Measurements from ENCODE around the gene KIAA1217. TPM values are rescaled to one million over a fixed set of nuclear protein-coding genes. Genes with fewer than 3 reads are reported as not detected.

Gene KIAA1217
- total and polyA plus RNA-seq, 9 of the 15 experiments (the other 6 are each of a cell fraction or from before 2014, with no cell fraction given), result 0.04 TPM; not detected in 8

DNA sequence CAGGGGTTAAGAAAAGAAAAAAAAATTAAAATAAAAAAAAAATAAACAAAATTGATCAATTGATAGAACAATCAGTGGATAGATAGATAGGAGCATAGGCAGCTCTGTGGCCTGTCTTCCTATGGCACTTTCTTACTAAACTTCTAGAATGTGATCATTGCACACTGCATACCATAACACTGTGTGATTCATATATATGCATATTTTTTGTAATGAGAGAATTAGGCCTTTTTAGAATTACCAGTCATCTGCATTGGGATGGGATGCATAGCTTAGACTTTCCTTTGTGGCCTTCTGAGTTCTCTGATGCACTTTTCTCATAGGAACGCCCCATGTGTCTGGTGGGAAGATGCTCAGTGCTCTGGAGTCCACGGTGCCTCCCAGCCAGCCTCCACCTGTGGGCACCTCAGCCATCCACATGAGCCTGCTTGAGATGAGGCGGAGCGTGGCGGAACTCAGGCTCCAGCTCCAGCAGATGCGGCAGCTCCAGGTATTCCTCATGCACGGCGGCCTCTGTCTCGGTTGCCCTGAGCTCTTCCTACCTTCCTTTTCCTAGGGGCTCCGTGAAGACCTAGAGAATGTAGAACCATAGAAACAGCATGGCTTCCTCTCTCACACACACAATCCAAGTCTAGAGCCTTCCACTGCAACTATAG is 292.2 kb downstream of the KIAA1217 start:
- intact Hi-C loops (cut with micrococcal nuclease), result loop anchor here (5.0 to 10.0 kb wide), 3 partner anchors 106 to 1344 kb away; no protein-coding TSS in a partner anchor

More for the DNA sequence above, 292.2 kb downstream of the KIAA1217 start:
- in situ Hi-C loops (cut with MboI), result loop anchor here (25.0 kb wide), 1 partner anchor 1339 kb away; no protein-coding TSS in a partner anchor
- Histone ChIP-seq H3K27ac (ENCODE audit: extremely low read depth, low read depth, low read length) (no peak overlapping the region), H3K4me1 (replicated peaks in 1 of 2; ENCODE audit: control insufficient read depth in 2 of 2, insufficient read depth in 2 of 2, low read length in 2 of 2) (no peaks in the 10 kb centered on the region), H3K4me3 (no peak overlapping the region), H3K36me3 (ENCODE audit: control insufficient read depth, insufficient read depth, low read length) (no peaks in the 10 kb centered on the region), H3K9me1 (ENCODE audit: control insufficient read depth, insufficient read depth, low read length) (no peaks in the 10 kb centered on the region), H2AFZ (ENCODE audit: low read depth, low read length) (no peak overlapping the region), H3K4me2 (ENCODE audit: insufficient read depth, low read length) (no peak overlapping the region), H3K79me2 (ENCODE audit: control insufficient read depth, insufficient read depth, low read length) (no peaks in the 10 kb centered on the region), H3K9ac (ENCODE audit: insufficient read depth in 1 of 2, low read depth in 2 of 2, low read length in 2 of 2) (no peak overlapping the region), H4K20me1 (replicated peaks; ENCODE audit: control insufficient read depth, insufficient read depth, low read length) (no peaks in the 10 kb centered on the region), H3K9me3 (replicated peaks; ENCODE audit: control insufficient read depth, insufficient read depth, low read depth, low read length) (no peaks in the 10 kb centered on the region), H3K27me3 (ENCODE audit: control insufficient read depth in 2 of 2, insufficient read depth in 2 of 2, low read length in 2 of 2) (peaks cover 17 to 42% of the 10 kb centered on the region in 2 experiments; a peak in 4 of 5 replicates)
- no peak for ATAC-seq
- TF ChIP-seq ZNF79 (CRISPR knock-in tag; IDR thresholded peaks at IDR 0.05; ENCODE audit: low read depth), result no peak
- TF ChIP-seq OTX1 (CRISPR knock-in tag; IDR thresholded peaks at IDR 0.05), result no peak
- no peak for TF ChIP-seq RBM39 (optimal IDR thresholded peaks at IDR 0.05; ENCODE audit: low read depth, low read length)
- TF ChIP-seq, protein P1, sequence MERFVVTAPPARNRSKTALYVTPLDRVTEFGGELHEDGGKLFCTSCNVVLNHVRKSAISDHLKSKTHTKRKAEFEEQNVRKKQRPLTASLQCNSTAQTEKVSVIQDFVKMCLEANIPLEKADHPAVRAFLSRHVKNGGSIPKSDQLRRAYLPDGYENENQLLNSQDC (CRISPR knock-in tag; IDR thresholded peaks at IDR 0.05), result no peak
- TF ChIP-seq ZNF445 (CRISPR knock-in tag; IDR thresholded peaks at IDR 0.05; ENCODE audit: low read depth), result no peak
- no peak for TF ChIP-seq SMAD3 (CRISPR knock-in tag; conservative IDR thresholded peaks at IDR 0.05)
- TF ChIP-seq ZBED1 (IDR thresholded peaks at IDR 0.05), result no peak
- TF ChIP-seq FOS (IDR thresholded peaks at IDR 0.05; ENCODE audit: extremely low read depth, insufficient read length), result no peak
- TF ChIP-seq NCOA4 (IDR thresholded peaks at IDR 0.05; ENCODE audit: partially characterized antibody), result no peak
- no peak for TF ChIP-seq TFAP4 (CRISPR knock-in tag; IDR thresholded peaks at IDR 0.05; ENCODE audit: borderline replicate concordance)
- TF ChIP-seq ZC3H4 (CRISPR knock-in tag; IDR thresholded peaks at IDR 0.05; ENCODE audit: borderline replicate concordance), result no peak
- TF ChIP-seq PCBP2 (IDR thresholded peaks at IDR 0.05; ENCODE audit: low read depth, low read length, poor library complexity, severe bottlenecking), result no peak
- TF ChIP-seq, protein P2, sequence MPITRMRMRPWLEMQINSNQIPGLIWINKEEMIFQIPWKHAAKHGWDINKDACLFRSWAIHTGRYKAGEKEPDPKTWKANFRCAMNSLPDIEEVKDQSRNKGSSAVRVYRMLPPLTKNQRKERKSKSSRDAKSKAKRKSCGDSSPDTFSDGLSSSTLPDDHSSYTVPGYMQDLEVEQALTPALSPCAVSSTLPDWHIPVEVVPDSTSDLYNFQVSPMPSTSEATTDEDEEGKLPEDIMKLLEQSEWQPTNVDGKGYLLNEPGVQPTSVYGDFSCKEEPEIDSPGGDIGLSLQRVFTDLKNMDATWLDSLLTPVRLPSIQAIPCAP (CRISPR knock-in tag; IDR thresholded peaks at IDR 0.05; ENCODE audit: borderline replicate concordance), result no peak
- no peak for TF ChIP-seq BHLHE40 (IDR thresholded peaks at IDR 0.05; ENCODE audit: low read length)
- TF ChIP-seq NELFE (IDR thresholded peaks at IDR 0.05; ENCODE audit: insufficient read depth, insufficient read length), result no peak
- TF ChIP-seq CHD1 (IDR thresholded peaks at IDR 0.05; ENCODE audit: low read length), result no peak
- no peak for TF ChIP-seq ZNF3 (CRISPR knock-in tag; IDR thresholded peaks at IDR 0.05)
- no peak for TF ChIP-seq CHCHD3 (CRISPR knock-in tag; IDR thresholded peaks at IDR 0.05)
- TF ChIP-seq PBX2 (CRISPR knock-in tag; IDR thresholded peaks at IDR 0.05; ENCODE audit: low read depth), result no peak
- TF ChIP-seq PBX2 (tag; conservative IDR thresholded peaks at IDR 0.05; ENCODE audit: low read depth), result no peak
- BruUV-seq (replicated peaks), result no TSS peak
- FAIRE-seq, result no peak
- DNase-seq (ENCODE audit: extremely low read depth in 1 of 4, low spot score in 3 of 4), result no peak
- ChIA-PET CTCF (ENCODE audit: low intra/inter-chr PET ratio) (no interaction called here), POLR2A (no interaction called here)
- WGBS (ENCODE audit: insufficient coverage, low coverage, missing lambda C conversion rate), result 0% methylated on average over 10 of the region's 10 CpGs
